ENCODE data around the gene SLC39A2.

Gene SLC39A2

DNA sequence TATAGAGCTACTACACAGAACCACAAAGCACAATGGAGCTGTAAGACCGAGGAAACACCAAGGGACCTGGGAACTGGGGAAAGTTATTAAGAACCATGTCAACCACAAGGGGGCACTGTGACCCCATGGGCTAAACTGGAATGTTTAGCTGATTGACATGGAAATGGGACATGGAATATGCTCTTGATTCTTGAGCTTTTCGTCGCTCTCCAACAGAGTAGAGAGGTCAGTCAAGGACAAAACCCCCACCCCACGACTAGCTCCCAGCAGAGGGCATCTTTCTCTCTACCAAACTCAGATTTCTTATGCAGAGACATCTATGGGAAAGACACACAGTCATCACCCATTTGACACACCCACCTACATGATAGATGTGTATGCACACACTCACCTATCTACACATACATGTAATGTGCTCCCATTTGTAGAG lies 15.7 kb downstream of the SLC39A2 start:
- H3K4me3 ChIP-seq (ENCODE audit: low read depth, low read length): no peak overlapping the region
- DNase-seq (ENCODE audit: low read depth): peak; percentile 93
- peak; percentile 96 for TF ChIP-seq CTCF (conservative IDR thresholded peaks at IDR 0.05; ENCODE audit: low read depth, low read length)

GRCh38 chr14:21015312-21015711 lies 16.2 kb downstream of the SLC39A2 start:
- no peak overlapping the region for H3K4me3 ChIP-seq (ENCODE audit: low read depth, low read length)
- TF ChIP-seq CTCF (conservative IDR thresholded peaks at IDR 0.05; ENCODE audit: low read depth, low read length): no peak
- no peak for DNase-seq (ENCODE audit: low read depth)

DNA sequence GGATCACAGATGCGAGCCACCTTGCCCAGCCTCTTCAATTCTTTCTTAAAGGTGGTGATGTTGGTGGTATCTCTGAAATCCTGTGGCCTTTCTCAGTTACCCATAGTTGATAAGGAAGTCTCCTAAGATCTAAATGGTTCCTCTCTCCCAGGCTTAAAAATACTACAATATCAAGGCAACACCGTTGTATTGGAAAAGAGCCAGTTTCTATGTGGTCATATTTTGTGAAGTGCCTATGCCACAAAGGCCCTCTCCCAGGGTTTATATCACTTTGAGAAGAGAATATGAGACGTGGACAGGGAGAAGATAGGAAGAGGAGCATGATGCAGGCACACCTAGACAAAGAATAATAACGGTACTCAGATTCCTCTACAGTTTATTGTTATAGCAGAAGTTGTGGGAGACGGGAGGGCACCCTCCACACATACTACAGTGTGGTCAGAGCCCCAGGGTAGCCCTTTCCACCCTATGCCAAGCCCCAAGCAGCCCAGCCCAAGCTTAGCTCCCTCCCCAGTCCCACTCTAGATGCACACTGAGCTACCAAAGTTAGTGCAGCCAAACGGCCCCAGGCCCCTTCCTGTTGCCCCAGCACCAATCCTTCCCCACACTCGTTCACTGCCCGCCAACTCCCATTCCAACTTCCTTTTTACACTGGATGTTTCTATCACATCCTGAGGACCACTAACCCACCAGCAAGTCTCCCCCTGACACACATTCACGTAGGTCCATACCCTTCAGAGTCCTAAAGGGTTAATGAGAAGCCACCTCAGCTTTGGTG lies 17.5 kb downstream of the SLC39A2 start:
- TF ChIP-seq CTCF (conservative IDR thresholded peaks at IDR 0.05; ENCODE audit: low read depth, low read length): no peak
- no peak for DNase-seq (ENCODE audit: low read depth)
- no peak overlapping the region for H3K4me3 ChIP-seq (ENCODE audit: low read depth, low read length)

DNA sequence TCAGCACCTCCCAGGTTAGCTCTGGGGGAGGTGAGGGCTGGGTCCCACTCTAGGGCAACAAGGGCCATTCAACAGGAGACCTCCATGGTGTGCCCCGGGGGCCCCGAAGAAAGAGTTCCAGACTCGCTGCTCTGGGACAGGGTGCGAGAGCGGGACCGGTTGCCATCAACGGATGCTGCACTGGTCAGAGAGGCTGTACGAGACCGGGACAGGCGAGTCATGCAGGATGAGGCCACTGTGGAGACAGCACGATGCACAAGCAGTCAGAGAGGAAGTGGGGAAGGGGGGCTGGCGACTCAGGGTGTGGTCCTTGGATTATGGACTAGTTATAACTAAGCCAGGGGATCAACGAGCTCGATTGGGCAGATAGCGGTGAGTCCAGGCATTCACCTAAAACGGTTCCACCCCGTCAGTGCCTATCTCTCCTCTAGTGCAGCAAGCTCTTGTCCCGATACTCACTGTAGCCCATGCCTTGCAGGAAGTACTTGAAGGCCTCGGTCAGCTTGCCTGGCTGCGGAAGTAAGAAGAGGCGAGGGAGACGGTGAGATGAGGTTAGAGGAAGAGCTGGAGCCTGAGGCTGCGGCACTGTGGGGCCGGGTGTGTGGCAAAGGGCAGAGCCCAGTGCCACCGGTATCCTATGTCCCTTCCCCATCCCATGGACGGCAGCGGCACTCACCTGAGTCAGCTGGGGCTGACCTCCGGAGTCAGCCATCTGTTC lies 18.6 kb downstream of the SLC39A2 start:
- no peak overlapping the region for H3K4me3 ChIP-seq (ENCODE audit: low read depth, low read length)
- no peak for TF ChIP-seq CTCF (conservative IDR thresholded peaks at IDR 0.05; ENCODE audit: low read depth, low read length)
- DNase-seq (ENCODE audit: low read depth): no peak

DNA sequence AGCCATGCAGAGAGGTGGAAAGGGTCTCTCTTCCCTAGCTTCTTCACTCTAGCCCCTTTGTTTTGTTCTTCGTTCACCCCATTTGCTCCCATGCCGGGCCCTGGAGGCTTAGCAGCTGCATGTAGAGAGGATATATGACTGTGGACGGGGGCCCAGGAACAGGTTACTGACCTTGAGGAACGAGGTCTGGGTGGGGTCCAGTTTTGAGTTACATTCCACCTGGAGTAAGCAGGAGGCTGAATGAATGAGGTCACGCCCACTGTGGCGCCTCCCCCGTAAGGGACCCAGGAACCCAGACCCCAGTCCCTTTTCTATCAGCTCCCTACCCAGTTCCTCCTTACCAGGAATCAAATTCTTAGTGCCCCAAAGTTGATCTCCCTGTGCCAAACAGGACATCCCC lies 19.2 kb downstream of the SLC39A2 start:
- no peak overlapping the region for H3K4me3 ChIP-seq (ENCODE audit: low read depth, low read length)
- DNase-seq (ENCODE audit: low read depth): no peak
- no peak for TF ChIP-seq CTCF (conservative IDR thresholded peaks at IDR 0.05; ENCODE audit: low read depth, low read length)

DNA sequence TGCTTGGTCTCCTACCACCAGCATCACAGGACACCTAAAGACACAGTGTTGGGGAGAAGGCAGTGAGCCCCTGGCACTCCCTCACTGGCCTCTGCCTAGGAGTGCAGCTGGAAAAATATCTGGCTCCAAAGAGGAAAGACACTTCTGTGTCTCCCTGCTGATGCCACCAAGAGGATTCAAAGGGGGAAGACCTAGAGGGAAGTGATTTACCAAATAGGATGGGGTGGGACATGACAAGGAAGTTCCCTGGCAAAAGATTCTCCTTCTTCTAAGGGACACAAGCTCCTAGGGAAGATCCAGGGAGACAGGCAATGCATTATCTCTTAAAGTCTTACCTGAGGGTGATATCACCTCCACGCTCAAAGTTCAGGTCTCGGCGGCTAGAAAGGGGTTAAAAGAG lies 19.7 kb downstream of the SLC39A2 start:
- no peak for TF ChIP-seq CTCF (conservative IDR thresholded peaks at IDR 0.05; ENCODE audit: low read depth, low read length)

More for the DNA sequence above, 19.7 kb downstream of the SLC39A2 start:
- no peak overlapping the region for H3K4me3 ChIP-seq (ENCODE audit: low read depth, low read length)
- DNase-seq (ENCODE audit: low read depth): no peak

Measured in choroid plexus epithelial cell (primary cell).